GM21423 (cell line): ENCODE results near the gene NAE1.

Source experiments
- ATAC-seq: cut with Tn5 transposase; IDR thresholded peaks from one replicate; pipeline ENCODE4 v1.9.1; 2021; ENCODE audit warnings: mild to moderate bottlenecking, moderate library complexity; ENCODE audit not compliant: unreplicated experiment

Gene NAE1

GRCh38 chr16:66850115-66850815 is 19.5 kb upstream of the NAE1 start:
- ATAC-seq = no peak

- no peak for ATAC-seq
Observed at GRCh38 chr16:66849549-66849948, 18.8 kb upstream of the NAE1 start.

GRCh38 chr16:66849021-66849420 is 18.2 kb upstream of the NAE1 start:
- no peak for ATAC-seq

- no peak for ATAC-seq
Observed at GRCh38 chr16:66848172-66848571, 17.4 kb upstream of the NAE1 start.

GRCh38 chr16:66847533-66848067 is 16.8 kb upstream of the NAE1 start:
- no peak for ATAC-seq

- no peak for ATAC-seq
Observed at GRCh38 chr16:66846831-66847230, 16.1 kb upstream of the NAE1 start.

- ATAC-seq = no peak
Observed at GRCh38 chr16:66846266-66846665, 15.5 kb upstream of the NAE1 start.

GRCh38 chr16:66845791-66846221 is 15.0 kb upstream of the NAE1 start:
- ATAC-seq = no peak

GRCh38 chr16:66845080-66845410 is 14.3 kb upstream of the NAE1 start:
- no peak for ATAC-seq

- ATAC-seq = no peak
Observed at GRCh38 chr16:66844342-66845079, 13.7 kb upstream of the NAE1 start, which contains the start of gene CA7. CA7 (plus strand) TSS chr16:66844414; CDS start chr16:66844488, 74 bp downstream.

GRCh38 chr16:66844009-66844341 is 13.2 kb upstream of the NAE1 start:
- no peak for ATAC-seq

- ATAC-seq = no peak
Observed at GRCh38 chr16:66843191-66843590, 12.4 kb upstream of the NAE1 start.

- no peak for ATAC-seq
Observed at GRCh38 chr16:66842765-66843164, 12.0 kb upstream of the NAE1 start.

GRCh38 chr16:66841366-66841765 is 10.6 kb upstream of the NAE1 start:
- ATAC-seq = no peak

- ATAC-seq = no peak
Observed at GRCh38 chr16:66840883-66841282, 10.1 kb upstream of the NAE1 start.

GRCh38 chr16:66834746-66835145 is 4.0 kb upstream of the NAE1 start:
- ATAC-seq = no peak

- ATAC-seq = no peak
Observed at GRCh38 chr16:66832661-66833305, 2.0 kb upstream of the NAE1 start.

GRCh38 chr16:66832190-66832589 is 1.4 kb upstream of the NAE1 start:
- ATAC-seq = no peak

GRCh38 chr16:66824006-66824405 is 6.8 kb downstream of the NAE1 start:
- ATAC-seq = no peak

GRCh38 chr16:66814734-66815133 is 16.0 kb downstream of the NAE1 start:
- ATAC-seq = no peak

GRCh38 chr16:66811043-66811442 is 19.7 kb downstream of the NAE1 start:
- ATAC-seq = no peak

- ATAC-seq = no peak
Observed at GRCh38 chr16:66810391-66810790, 20.4 kb downstream of the NAE1 start.
